ENCODE measurements around the gene TRAPPC6A.

TRAPPC6A gene

DNA sequence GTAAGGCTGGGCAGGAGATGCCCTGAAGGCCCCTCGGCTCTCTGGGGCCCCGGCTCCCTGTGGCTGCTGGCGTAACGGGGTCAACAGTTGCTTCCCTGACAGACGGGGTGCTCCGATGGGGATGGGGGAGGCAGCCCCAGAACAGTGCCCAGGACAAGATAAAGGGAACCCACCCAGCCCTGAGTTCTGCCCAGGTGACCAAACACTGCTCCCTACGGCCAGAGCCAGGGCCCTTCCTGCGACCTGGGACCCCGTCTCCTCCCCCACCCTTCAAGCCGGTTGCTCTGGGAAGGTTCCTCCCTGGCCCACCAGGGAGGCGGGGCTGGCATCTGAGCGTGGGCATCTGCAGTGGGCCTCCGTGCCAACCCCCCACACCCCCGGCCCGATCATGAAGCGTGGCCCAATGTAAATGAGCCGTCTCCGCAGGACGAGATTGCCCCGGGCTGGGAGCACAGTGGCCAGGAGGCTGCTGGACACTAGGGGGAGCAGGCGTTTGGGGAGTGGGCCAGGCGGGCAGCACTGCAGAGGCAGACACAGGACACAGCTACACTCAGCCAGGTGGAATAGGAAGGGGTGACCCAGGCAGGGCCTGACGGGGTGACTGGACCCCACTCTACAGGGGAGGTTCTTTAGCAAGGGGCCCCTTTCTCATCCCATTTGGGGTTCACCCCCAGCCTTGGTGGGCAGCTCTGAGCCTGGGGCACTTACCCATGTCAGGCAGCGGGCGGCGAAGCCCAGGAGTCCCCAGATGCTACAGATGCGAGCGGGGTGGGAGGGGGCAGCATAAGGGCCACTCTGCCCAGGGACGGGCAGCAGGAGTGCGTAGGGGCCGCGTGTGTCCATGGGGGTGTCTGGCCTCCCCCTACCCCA is 16.1 kb downstream of the TRAPPC6A start:
- peak; percentile 42 for DNase-seq

DNA sequence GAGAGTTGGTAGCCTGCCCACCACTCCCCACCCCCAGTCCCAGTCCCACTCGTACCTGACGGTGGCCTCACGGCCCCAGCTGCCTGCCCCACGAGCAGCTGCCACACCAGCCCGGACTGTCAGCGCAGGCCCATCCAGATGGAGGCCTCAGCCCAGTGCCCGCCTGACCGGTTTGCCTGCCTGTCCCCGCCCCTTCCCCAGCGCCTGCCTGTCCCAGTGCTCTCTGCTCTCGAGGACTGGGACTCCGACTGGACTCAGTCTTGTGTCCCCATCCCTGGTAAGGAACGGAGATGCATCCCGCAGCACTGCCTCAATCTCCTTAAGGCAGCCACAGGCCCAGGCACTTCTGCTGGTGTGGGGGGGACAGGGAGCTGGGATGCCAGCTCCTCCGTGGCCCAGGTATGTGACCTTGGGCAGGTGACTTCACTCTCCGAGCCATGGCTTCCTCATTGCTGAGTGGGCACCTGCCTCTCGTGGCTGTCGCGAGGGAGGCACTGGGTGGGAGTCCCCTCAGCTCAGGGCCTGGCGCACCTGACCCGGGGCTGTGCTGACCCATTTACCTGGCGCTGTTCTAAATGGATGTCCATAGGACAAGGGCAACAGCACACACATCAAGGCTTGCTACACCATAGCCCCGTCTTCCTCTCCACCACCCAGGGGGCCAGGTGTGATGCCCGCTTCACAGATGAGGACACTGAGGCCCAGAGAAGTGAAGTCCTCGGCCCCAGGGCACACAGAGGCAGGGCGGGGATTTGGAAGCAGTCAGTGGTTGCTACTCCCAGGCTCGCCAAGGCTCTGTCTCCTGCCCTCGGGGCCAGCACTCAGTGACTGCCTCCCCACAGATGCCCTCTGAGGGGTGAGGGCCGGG is 16.9 kb downstream of the TRAPPC6A start, which contains the start of gene NKPD1:
NKPD1 (minus strand) TSS at position 113 of the 868 bp plus-strand sequence. CDS start 832 bp downstream, outside the sequence.
- no peak for DNase-seq

DNA sequence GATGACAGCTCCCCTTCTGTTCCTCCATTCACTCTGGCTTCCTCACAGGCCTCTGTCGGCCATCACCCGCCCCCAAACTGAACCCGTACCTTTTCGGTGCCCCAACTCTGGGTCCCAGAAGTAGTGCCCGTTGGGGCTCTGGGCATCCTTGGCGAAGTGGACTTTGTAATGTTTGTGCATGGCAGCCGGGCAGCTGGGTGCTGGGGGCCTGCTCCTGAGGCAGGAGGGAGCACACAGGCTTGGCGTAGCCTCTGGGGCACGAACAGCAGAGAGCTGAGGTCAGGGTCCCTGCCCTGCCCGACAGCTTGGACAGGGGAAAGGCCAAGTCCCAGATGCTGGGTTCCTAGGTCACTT is 18.1 kb downstream of the TRAPPC6A start:
- no peak for DNase-seq

DNA sequence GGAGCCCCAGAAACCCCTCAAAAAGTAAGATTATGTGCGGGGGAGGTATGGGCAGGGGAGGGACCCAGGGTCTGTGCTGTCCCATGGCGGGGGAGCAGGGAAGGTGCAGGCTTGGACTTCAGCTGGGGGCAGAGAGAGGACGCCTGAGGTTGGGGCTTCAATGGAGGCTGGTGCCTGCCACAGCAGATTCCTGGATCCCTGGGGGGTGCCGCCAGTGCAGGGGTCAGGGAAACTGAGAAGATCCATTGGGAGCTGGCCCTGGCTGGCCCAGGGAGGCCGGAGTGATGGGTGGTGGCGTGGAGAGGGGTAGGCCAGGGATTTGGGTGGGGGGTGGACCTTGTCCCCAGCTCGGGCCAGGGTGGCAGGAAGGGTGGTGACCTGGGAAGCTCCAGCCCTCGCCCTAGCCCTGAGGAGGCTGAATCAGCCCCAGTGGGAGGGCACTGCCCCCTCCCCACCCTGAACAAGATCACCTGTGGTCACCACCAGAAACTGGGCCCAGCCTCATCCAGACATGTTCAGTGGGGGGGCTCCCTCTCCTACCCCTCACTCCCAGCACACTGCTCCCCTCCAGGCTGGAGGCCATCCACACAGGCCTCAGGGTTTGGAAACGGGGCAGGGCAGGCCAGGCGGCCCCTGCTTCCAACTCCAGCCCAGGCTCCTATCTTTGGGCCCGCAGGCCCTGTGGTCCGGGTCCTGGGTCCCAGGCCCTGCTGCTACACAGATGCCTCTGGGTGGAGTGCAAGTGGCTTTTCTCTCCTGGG is 18.6 kb downstream of the TRAPPC6A start:
- no peak for DNase-seq

DNA sequence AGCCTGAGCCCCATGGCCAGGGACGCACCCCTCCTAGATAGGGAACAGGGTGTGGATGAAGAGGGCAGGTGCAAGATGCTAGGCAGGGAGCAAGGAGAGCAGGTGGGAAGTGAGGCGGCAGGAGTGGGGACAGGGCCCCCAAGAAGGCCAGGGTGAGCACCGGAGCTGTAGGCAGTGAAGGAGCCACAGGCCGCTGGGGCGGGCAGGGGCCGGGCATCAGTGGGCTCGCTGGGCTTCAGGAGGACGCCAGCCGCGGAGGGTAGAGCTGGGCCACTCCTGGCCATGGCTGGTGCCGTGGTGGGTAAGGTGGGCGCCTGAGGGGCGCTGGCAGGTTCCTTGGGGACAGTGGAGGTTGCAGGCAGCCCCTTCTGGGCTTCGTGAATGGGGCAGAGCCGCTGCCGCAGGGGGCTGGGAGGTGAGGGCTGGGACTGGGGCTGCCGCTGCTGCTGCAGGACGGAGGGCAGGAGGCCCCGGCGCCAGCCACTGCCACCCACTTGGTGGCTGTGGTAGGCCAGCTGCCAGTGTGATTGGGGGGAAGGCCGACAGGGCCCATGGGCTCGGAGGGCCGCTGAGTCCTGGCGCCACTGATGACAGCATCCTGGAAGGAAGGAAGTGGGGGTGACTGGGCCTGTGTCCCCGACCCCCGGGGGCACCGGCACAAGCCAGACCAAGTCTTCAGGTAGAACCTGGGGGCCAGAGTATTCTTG is 19.4 kb downstream of the TRAPPC6A start:
- no peak for DNase-seq

DNA sequence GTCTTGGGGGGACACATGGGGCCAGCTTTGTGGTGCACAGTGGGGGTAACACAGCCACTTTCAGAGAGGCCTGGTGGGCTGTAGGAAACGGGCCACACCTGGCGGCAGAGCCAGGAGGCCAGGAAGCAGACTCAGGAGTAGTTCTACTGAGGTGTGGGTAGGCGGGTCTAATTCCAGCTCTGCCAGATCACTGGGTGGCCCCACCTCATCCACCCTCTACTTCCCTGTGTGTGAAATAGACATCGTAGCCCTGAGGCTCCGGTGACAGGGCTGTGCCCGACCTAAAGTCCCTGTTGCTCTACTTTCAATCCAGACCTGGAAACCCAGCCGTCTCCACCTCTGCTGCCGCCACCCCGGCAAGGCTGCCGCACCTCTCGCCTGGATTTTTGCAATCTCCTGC is 21.3 kb downstream of the TRAPPC6A start:
- no peak for DNase-seq

DNA sequence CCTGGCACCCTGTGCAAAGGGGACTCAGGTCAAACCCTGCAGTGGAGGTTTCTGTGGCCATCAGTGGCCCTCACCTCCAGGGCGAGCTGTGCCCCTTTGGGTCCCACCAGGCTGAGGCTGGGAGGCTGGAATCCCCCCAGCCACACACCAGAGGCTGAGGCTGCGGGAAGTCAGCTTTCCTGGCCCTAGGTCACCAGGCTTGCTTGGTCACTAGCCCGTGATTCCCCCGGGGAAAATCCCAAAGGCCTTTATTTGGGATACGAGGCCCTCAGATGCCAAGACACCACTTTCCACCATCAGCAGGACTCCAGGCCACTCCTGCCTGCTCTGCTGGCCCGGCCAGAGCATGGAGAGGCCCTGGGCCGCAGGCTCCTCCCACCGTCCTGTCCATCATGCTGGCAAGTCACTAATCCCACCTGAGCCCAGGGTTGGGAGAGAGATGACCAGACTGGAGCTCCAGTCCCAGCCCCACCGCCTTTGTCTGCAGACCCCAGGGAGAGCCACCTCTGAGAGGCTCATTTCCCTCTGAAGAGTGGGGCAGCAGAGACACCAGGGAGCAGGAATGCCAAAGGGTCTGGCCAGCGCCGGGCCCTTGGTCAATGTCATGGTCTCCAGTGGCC is 21.9 kb downstream of the TRAPPC6A start:
- peak; percentile 61 for DNase-seq

DNA sequence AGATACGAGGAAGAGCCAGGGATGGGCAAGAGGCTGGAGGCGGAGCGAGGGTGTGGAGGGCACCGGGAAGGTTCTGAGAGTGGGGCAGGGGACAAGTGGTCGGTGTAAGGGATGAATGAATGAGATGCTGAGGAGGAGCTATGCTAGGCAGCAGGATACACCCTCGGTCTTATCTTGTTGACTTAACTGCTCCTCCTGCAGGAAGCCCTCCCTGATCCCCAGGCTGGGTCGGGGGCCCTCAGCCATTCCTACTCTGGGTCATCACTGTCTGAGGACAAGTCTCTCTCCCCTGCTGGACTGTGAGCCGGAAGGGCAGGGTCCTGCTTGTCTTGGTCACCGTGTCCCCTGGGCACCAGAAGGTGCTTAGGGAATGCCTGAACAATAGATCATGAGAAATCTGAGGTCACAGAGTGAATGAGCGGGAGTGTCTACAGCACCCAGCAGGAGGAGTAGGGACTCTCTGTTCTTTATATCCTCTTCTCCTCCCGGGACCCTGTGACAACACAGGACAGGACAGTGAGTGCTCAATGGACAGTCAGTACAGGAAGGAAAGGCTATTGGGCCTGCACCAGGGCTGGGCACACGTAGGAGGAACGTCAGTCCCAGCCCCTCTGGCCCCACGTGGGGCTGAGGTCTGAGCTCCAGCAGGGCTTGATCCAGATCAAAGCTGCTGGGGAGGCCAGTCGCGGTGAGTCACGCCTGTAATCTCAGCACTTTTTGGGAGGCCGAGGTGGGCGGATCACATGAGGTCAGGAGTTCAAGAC is 23.8 kb downstream of the TRAPPC6A start:
- DNase-seq, result peak; percentile 42

DNA sequence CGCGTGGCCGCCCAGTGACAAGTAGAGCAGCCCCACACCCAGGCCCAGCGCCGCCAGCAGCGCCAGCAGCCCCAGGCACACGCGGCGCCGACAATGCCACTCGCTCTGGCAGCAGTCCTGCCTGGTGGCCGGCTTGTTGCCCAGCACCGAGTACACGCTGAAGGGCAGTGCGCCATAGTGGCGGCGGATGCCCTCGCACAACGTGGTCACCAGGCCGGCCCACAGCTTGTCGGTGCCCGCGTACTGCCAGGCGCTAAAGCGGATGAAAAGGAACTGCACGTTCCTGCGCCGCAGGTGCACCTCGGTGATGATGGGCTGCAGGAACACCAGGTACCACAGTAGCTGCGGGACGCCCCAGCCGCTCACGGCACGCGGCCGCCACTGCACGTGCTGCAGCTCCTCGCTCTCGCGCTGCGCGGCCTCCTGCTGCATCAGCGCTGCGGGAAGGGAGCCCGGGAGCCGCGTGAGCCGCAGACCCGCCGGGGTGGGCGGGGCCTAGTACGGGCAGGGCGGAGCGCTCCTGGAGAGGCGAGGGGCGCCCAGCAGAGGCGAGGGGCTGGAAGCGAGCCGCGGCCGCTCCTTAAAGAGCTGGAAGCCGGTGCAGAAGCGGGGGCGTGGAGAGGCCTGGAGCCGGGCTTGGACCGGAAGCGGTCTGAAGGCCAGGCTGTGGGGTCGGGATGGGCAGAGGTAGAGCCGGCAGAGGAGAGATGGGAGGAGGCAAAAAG is 24.5 kb downstream of the TRAPPC6A start:
- DNase-seq, result peak; percentile 50

DNA sequence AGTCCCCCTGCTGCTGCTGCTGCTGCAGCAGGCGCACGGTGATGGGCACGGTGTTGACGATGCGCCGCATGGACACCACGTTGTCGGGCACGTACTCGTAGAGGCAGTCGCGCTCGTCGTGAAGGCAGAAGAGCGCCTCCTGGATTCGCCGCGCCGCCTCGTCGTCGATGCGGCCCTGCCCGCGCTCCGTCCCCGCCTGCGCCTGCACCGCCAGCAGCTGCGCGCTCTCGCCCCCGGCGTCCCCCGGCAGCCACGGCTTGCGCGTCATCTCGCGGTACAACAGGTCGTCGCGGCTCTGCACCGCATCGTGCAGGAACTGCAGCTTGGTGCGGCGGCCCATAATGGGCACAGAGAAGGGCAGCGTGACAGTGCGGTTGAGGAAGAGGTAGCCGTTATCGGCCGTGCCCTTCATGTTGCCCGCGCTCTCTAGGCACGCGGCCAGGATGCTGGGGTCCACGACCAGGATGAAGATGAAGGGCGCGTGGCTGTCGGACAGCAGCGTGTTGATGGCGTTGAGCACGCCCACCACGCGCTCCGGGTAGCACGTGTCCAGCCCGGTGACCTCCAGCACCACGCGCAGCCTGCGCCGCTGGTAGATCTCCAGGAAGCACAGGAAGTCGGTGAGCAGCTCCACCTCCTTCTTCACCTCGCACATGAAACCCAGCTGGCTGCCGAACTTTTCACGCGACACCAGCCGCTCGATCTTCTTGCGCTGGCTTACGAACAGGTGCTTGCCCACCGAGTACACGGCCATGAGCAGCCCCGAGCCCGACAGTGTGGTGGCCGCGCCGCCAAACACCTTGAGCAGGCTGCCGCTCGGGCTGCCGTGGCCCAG is 25.3 kb downstream of the TRAPPC6A start:
- DNase-seq, result peak; percentile 62

DNA sequence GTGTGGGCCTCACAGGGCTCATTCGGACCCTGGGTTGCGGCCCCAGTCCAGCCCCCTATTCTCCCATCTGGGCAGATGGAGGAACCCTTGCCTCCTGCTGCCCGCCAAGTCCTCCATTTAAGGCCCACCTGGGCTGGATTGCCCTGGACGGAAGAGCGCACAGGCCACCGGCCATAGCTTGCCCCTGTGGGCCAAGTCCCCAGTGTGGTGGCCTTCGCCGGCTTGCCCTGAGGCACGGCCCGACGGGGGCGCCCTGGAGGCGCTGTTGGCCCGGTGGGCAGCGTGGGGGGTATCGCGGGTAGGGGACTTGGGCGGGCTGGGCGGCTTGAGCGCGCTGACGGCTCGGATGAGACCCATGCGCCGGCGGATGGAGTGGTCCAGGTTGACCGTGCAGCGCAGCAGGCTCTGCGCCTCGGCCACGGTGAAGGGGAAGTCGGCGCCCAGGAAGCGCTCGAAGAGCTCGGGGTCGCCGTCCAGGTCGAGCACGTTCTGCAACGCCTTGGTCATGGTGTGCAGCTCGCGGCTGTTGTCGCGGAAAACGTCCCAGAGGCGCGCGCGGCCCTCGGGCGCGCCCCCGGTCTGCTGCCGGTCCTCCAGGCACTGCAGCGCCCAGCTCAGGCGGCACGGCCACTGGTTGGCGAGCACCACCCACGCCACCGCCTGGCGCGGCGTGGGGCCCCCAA is 26.1 kb downstream of the TRAPPC6A start:
- DNase-seq, result no peak

DNA sequence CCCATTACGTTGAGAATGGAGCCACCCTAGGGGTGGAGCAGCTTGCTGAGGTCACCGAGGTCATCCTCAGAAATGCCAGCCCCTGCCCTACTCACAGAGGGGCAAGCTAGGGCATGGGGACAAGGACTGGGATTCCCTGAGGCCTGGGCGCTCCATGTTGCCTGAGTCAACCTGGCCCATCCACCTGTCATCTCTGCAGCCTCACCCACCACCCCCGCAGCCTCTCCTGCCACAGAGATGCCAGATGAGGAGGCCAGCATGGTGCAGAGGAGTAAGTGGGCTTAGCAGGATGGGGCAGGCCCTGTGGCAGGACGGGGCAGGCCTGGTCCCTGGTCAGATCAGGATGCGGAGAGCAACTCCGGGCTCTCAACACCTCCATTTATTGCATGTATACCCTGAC is 26.7 kb downstream of the TRAPPC6A start:
- DNase-seq, result no peak

DNA sequence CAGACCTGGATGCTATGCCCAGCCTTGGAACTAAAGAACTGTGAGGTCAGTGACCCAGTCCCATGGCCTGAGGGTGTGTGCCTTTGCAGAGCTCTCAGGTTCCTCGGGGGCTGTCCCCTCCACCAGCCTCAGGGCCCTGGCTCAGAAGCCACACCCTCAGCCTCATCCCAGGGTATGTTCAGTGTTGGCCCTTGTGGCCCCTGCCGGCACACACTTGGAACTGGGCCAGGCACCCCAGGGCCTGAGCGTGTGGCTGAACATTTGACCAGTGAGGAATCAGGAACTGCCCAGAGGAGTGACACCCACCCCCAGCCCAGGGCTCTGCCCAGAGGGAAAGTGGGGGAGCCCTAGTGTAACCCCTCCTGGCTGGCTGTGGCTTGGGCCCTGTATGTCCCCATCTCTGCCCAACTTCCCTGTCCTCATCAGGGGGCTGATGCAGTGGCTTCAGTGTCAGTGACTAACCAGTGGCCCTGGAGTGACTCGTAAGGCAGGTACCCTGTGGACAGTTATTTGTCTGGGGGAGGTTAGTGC is 27.2 kb downstream of the TRAPPC6A start:
- no peak for DNase-seq

DNA sequence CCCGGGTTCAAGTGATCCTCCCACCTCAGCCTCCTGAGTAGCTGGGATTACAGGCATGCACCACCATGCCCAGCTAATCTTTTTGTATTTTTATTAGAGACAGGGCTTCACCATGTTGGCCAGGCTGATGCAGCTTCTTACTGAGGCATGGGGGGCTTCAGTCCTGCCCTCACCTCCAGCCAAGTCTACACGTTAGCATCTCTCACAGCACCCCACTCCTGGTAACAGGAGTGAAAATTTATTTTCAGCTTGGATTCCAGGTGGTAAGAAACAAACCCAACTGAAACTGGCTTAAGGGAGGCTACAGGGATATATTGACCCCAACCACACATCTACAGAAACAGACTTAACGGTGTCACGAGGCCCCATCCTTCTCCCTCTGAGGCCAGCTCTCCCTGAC is 27.9 kb downstream of the TRAPPC6A start:
- DNase-seq, result no peak

DNA sequence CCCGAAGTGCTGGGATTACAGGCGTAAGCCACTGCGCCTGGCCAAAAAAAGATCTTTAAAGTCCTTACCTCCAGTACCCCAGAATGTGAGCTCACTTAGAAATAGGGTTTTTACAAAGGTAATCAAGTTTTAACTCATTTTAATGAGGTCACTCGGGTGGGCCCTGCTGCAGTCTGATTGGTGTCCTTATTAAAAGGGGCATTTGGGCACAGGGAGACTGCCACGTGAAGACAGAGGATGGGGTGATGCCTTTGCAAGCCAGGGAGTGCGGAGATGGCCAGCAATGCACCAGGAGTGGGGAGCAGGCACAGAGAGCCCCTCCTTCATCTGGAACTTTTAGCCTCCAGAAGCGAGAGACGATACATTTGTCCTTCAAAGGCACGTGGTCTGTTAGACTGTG is 28.9 kb downstream of the TRAPPC6A start:
- DNase-seq, result no peak

DNA sequence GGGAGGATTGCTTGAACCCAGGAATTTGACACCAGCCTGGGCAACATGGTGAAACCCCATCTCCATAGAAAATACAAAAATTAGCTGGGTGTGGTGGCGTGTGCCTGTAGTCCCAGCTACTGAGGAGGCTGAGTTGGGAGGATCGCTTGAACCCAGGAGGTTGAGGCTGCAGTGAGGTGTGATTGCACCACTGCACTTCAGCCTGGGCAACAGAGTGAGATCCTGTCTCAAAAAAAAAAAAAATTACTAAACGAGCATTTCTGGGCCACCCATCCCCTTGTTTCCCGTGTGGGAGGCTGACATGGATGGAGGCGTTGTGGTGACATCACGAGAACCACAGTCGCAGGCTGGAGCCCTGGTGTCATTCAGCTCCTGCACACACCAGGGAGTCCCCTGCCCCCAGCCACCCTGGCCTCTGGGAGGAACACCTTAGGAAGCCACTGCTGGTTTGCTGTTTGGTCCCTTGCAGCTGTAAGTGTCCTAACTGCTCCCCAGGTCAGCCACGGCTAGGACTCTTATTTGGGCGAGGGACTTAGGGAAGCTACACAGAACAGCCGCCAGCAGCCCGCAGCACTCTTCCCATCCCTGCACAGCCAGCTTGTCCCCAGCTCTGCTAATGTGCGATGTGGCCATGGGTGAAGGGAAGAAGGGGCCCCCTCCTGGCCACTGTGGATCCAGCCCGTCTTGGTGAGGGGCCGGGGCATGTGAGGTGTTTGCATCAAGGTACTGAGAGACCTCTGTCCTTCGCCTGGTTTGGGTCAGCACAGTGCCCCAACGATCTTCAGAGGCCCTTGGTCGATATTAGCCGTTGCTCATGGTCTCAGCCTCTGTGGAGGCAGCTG is 30.0 kb downstream of the TRAPPC6A start:
- peak; percentile 51 for DNase-seq

DNA sequence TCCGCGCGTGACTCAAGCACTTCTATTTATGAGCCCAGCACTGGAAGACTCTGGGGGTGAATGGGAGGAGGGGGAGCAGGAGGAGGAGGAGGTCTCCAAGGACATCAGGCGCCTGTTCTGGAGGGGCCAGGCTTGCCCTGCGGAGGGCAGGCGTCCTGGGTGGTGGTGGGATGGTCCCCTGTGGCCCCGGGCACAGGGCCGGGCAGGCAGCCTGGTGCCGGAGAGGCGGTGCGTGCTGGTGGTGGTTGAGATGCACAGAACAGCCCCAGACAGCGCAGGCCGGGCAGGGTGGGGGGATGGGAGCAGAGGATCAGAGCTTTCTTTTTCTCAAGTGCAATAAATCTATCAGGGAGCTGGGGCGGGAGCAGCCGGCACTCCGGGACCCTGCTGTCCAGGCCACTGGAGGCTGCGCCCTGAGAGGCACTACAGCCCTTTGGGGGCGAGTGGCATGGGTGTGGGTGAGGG is 31.3 kb downstream of the TRAPPC6A start:
- no peak for DNase-seq

DNA sequence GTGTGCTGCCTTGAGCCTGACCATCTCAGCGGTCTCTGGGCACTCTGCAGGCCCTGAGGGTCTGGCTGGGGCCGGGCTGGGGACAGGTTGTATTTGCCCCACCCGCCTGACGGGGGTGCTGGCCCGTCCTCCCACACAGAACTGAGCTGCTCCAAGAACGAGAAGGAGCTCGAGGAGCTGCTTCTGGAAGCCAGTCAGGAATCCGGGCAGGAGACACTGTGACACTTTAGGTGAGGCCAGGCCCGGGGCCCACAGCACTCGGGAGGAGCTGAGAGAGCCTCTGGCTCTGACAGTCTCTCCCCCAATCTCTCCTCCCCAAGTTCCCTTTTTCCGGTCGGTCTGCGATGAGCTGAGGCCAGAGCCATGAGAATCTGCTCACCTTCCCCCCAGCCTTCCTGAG is 31.8 kb downstream of the TRAPPC6A start:
- no peak for DNase-seq
